Measurements from ENCODE around the gene SEPTIN12.
"Not testable (repeated sequence)": the region's sequence is repeated elsewhere in the genome, so short reads cannot be mapped to it uniquely, and the experiment has no call there.

SEPTIN12 gene

DNA sequence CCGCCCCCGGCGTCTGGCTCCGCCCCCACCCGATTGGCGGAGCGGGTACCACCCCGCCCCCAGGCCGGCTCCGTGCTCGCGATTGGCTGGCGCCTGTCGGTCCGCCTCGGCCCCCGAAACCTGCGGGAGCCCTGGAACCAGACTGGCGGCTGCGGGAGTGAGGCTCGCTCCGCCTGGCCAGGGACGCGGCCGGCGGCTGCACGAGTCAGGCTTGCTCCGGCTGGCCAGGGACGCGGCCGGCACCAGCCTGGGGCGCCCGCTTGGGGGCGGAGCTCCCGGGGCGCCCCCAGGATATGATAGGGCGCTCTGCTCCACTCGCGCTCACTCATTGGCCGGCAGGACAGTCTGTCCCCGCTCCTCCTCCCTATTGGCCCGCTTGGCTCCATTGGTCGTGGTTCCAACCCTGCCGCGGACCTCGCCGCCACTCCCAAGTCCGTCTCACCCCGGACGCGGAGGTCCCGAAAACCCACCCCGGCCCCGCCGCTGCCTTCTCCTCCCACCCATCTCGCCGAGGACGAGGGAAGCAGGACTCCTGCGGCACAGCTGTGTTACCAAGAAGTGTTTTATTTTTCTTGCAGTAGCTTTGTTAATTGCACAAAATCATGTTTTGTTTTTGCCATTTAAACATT is 14.6 kb upstream of the SEPTIN12 start:
- DNase-seq = peak; percentile 81 to 91 (median 84)

DNA sequence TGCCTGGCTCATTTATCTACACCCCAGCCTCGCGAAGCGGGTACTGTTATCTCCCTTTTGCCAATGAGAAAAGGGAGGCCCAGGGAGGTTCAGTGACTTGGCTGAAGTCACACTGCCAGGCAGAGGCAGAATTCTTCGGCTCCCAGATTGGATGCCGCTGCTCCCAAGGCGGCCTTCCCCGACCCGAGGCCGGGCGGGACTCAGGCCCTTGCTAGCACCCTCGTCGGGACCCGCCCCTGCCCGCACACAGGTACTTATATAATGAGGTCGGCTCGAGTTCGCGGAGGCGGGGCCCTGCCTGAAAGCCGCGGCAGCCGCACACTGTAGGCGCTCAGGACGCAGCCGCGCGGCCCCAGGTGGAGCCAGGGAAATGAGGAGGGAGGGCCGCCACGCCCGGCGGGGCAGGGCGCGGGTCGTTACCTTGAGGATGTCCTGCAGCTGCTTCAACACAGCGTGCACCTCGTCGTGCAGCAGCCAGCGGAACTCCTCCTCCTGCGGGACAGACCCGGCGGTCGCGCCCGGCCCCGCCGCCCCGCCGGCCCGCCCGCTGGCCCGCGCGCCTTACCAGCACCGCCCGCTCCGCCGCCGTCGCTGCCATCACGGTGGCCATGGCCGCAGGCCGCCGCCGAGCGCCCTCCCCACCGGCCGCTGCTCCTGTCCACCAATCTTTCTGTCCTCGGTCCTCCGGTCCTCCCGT is 14.0 kb upstream of the SEPTIN12 start, which contains the start of gene ROGDI:
Gene ROGDI (minus strand): TSS at position 672 of the 697 bp plus-strand sequence. CDS start 62 bp downstream, at position 610.
- peak; percentile 59 to 85 (median 80) for DNase-seq

DNA sequence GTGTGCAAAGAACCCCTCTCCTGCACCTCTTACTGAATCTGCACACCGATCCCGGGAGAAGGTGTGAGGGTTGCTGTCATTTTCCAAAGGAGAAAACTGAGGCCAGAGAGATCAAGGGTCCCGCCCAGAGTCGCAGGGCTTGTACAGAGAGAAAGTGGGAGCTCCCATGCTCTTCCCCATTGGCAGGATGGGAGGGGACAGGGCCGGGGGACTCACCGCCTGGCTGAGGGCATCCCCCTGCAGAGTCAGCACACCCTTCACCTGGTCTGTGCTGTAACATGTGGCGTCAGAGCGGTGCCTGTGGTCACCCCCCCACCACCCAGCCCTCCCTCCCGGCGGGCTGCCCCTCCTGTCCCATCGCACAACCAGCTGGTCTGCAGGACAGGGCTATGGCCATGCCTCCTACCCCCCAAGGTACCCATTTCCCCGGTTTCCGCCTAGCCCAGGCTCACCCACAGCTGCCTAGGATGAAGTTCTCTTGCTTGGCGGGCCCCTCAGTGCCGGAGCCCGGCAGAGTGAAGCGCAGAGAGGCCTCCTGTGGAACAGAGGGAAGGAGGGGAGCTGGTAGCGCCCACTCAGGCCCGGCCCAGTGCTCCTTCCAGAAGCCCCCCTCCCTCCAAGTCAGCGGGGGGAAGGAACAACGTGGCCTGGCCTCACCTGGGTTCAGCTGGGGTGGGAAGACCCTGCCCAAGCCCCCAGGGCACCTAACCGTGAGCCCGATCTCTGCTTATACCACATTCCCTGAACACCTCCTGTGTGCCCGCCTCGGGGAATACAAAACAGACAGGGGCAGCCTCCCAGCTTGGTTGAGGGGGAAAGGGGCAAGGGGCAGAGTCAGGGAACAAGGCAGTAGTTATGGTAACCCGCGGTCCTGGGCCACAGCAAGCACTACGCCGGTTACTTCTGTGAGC is 13.2 kb upstream of the SEPTIN12 start:
- DNase-seq = no peak

DNA sequence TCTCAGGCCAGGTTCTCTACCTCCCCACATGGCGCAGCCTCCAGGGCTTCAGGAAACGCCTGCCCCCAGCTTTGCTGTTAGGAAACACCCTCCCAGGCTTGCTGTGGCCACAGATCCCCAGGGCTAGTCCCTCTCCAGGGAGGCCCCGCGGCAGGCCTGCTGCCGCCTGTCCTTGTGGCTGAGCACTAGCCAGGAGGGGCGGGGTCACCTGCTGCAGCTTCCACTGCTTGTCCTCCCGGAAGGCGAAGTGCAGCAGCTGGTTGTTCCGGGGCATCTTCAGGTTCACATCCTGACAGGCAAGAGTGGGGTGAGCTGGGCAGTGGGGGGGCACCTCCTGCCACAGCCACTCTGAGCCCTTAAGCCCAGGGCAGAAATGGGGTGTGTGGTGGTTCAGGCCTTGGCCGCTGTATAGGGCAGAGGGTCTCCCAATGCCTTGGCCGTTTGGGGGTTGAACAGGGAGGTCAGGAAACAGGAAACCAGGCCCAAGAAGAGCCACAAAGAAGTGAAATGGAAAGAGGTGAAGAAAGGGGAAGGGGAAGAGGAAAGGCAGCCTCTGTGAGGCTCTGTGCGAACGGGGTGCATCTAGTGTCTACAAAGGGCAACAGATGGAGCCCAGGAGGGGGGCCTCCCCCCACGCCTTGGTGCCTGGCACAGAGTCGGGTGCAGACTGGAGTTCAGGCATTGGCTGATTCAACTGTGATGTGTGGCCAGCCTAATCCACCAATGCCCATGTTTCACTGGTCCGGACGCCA is 12.3 kb upstream of the SEPTIN12 start:
- no peak for DNase-seq

DNA sequence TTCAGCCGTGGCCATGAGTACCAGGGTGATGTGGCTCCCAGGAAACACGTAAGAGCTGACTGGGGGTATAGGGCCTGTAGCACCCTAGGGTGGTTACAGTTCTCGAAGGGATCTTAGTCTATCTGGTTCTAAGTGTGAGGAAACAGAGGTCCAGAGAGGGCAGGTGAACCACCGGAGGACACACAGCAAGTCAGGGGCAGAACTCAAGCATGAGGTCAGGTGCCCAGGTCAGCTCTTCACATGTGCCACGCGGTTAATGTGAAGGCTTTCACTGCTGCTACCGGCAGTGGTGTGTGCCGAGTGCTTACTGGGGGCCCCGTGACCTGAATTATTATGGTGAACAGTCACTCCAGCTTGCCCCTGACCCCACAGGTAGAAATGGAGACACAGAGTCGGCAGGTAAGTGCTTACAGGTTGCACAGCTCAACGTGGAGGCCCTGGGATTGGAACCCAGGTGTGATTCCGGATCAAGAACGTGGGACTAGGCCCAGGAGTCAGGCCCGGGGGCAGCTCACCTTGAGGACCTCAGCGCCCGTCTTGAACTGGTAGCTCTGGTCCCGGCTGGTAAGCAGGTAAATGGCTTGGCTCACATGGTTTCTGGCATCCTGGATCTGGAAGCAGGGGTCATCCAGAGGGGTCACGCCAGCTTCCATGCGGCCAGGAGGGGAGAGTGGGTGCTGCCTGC is 11.2 kb upstream of the SEPTIN12 start:
- DNase-seq = no peak

DNA sequence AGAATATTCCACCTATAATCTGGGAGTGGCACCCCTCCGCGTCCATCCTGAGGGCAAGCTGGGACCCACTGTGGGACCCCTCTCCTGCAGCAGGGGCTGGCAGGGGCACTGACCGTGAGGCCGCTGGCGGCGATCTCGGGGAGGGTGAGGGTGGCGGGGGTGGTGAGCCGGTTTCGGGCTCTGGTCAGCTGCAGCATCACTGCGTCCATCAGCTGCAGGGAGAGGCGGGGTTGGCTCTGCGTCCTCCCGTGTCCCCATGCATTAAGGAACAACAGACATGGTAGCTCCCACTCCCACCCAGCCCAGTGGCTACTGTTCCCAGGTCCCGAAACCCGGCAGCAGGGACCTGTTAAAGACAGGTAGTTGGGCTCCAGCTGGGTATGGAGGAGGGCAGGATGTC is 10.3 kb upstream of the SEPTIN12 start:
- DNase-seq = no peak

DNA sequence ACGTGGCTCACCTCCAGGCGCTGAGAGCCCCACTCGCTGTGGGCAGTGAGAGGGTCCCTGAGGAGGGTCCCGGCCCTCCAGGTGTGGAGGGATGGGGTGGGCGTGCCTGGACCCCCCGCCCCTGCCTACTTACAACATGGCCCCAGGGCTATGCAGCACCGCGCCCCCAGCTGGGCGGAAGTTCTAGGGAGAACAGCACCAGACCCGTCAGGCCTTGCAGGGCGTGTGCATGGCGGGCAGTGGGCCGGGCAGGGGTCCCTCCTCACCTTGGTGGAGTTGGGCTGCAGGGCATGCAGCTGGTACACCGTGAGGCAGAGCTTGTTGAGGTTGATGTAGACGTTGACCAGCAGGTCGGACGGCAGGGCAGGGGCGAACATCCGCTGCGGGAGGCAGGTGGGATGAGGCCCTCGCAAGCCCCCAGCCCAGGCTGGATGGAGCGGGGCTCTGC is 9.7 kb upstream of the SEPTIN12 start:
- no peak for DNase-seq

DNA sequence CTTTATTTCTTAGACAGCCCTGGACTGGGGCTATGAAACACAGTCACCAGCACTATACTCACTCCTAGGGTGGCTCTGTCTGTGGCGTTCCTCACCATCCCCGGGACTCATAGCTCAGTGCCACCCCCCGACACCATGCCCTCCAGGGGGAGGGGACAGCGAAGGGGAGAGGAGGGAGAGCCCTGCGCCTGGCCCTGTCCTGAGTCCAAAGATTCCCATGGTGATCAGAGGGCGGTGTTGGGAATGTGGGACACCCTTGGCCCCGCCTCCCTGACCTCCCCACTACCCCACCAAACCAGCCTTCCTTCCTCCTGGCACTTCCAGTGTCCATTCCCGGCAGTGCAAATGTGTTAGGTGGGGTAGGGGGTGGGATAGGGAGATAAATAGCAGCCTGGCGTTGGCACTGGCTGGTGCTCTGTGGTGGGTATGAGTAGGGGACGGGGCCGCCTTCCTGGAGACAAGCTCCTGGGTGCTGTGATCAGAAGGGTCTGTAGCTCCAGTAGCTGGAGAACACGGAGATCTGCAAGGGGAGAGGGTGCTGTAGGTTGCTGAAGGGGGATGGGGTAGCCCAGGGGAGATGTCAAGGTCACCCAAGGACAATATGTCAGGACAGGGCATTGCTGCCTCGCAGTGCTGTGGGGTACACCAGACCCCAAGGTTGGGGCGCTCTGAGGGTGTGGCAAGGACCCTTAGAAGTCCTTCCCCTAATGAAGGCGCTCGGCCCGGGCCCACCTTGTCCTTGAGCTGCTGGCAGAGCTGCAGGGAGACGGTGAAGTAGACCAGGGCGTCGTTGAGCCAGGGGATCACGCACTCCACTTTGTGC is 9.0 kb upstream of the SEPTIN12 start:
- no peak for DNase-seq

DNA sequence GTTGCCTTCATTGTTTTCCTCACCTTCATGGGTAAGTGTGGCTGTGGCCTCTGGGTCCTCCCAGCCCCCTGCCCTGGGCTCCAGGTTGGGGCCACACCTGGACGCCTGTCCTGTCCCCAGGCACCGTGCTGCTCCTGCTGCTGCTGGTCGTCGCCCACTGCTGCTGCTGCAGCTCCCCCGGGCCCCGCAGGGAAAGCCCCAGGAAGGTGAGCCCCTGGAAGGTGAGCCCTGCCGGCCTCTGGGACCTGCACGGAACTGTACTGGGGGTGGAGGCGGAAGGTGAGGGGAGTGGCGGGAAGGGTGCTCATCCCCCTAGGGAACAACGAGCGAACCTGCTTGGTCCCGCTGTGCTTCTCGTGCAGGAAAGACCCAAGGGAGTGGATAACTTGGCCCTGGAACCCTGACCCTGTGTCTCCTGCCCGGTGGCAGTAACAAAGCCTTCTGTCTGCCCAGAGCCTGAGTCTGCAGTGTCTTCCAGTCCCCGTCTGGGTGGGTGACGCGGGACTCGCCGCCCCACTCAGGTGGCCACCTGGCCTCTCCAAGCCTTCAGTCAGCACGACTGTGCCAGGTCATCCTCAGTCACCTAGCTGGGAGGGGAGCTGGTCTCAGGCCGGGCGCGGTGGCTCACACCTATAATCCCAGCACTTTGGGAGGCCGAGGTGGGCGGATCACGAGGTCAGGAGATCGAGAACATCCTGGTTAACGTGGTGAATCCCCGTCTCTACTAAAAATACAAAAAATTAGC is 7.9 kb upstream of the SEPTIN12 start:
- no peak for DNase-seq

DNA sequence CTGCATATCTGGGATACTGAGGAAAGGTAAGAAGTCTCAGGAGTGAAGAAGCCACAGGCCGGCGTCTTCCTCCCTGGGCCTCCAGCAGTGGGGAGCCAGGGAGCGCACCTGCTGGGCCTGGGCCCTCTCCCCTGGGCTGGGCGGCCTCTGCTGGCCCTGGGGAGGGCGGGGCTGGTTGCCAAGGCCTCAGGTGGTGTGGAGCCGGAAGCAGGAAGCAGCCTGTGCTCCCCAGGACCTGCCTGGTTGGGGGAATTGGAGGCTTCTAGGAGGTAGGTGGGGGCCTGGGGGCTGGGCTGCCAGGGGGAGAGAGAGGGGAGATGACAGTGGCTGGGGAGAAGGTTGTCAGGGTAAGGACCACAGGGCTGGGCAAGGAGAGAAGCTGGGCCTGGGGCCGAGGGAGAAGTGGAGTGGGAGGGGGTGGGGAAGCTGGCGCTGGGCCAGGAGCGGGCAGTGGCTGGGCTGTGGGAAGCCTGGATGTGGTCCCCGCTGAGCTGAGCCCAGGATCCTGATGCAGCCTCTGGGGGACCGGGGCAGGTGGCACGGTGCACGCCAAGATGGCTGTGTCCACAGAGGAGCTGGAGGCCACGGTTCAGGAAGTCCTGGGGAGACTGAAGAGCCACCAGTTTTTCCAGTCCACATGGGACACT is 7.2 kb upstream of the SEPTIN12 start, which contains the start of gene SMIM22:
Gene SMIM22 (plus strand): TSS at position 189 of the 647 bp plus-strand sequence. CDS start 366 bp downstream, at position 555.
- DNase-seq = no peak

DNA sequence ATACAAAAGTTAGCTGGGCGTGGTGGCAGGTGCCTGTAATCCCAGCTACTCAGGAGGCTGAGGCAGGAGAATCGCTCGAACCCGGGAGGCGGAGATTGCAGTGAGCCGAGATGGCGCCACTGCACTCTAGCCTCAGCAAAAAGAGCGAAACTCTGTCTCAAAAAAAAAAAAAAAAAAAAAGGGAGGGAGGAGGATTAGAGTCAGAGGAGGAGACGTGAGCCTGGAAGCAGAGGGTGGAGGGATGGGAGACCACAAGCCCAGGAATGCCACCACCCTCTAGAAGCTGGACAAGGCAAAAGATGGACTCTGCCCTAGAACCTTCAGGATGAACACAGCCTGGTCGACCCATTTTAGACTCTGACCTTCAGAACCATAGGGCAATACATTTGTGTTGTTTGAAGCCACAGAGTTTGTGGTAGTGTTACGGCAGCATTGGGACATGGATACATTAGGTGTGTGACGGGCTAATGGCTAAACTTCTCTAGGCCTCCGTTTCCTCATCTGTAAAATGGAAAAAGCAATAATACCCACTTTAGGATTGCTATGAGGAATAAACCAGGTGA is 4.9 kb upstream of the SEPTIN12 start:
- DNase-seq = no peak

DNA sequence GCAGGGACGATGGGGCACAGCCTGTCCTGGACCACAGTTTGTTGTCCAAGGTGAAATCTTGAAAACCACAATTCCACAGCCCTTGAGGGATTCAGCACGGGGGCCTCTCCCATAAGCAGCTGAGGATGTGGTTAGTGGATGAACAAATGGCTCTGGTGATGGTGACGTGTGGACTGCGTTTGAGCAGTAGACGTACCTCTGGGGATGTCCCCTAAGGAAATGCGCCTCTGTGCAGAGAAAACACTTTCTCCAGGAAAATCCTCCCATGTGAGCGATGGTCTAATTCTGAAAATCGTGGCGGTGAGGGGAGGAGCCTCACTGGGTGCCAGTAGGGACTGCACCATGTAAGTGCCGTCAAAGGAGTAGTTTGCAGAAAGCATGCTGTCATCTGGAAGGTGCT is 2.7 kb upstream of the SEPTIN12 start:
- no peak for DNase-seq

DNA sequence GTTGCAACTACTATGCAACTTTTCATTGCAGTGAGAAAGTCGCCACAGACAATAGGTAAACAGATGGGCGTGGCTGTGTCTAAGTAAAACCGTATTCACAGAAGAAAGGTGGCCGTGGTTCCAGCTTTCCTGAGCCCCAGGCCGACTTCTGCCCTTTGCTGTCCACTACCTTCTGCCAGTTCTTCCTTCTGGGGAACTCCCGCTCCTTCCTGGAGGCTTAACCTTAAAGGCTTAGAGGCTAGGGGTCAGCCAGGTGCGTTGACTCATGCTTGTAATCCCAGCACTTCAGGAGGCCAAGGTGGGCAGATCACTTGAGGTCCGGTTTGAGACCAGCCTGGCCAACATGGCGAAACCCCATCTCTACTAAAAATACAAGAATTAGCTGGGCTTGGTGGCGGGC is 2.1 kb upstream of the SEPTIN12 start:
- DNase-seq = no peak

DNA sequence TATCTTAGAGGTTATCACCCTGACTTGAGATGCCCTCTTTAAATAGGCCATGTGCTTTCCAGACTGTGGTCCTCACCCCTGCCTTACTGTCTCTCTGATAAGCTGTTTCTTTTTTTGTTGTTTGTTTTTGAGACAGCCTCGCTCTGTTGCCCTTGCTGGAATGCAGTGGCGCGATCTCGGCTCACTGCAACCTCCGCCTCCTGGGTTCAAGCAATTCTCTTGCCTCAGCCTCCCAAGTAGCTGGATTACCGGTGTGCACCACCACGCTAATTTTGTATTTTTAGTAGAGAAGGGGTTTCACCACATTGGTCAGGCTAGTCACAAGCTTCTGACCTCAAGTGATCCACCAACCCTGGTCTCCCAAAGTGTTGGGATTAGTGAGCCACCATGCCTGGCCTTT is 765 bp upstream of the SEPTIN12 start:
- no peak for DNase-seq

DNA sequence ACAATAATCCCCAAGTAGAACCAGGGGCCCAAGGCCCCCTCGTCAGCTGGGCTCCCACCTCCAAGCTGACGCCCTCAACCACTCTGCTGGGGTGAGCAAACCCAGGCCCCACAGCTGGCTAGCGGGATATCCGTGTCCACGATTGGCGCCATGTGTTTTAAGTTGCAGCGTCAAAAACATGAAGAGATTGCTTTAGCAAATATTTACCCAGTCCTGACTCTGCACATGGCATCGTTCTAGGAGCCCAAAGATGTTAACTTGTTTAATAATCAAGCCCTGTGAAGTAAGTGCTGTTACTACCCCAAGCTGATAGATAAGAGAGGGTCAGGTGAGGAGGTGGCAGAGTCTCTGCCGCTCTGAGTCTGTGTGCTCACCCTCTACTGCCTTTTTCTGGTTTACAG is 344 bp upstream of the SEPTIN12 start:
- DNase-seq = no peak

DNA sequence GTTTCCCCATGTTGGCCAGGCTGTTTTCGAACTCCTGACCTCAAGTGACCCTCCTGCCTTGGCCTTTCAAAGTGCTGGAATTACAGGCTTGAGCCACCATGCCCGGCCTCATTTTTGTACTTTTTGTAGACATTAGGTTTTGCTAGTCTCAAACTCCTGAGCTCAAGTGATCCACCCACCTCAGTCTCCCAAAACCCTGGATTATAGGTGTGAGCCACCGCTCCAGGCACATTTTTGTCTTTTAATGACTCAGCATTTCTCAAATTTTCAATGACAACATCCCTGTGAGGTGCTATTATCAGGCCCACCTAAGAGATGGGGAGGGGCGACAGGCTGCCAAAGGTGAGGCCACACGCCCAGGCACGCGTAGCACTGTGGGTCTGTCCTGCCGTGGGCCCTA is 1.1 kb downstream of the SEPTIN12 start:
- no peak for DNase-seq

DNA sequence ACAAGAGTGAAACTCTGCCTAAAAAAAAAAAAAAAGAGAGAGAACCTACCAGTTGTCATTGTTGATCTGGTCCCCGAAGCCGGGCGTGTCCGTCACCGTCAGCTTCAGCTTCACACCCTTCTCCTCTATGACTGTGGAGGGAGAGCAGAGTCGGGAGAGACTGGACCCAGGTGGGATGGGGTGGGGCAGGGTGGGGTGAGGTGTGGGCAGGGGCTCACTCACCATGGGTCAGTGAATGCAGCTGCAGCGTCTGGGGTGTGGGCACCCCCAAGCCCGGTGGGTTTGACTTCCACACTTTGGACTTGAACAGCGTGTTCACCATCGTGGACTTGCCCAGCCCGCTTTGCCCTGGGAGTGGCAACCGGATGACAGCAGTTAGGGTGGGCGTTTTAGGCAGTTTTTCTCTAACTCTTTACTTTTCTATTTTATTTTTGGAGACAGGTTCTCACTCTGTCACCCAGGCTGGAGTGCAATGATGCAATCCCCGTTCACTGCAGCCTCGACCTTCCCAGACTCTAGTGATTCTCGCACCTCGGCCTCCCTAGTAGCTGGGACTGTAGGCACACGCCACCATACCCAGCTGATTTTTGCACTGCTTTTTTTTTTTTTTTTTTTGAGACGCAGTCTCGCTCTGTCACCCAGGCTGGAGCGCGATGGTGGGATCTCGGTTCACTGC is 2.2 kb downstream of the SEPTIN12 start:
- DNase-seq = no peak

DNA sequence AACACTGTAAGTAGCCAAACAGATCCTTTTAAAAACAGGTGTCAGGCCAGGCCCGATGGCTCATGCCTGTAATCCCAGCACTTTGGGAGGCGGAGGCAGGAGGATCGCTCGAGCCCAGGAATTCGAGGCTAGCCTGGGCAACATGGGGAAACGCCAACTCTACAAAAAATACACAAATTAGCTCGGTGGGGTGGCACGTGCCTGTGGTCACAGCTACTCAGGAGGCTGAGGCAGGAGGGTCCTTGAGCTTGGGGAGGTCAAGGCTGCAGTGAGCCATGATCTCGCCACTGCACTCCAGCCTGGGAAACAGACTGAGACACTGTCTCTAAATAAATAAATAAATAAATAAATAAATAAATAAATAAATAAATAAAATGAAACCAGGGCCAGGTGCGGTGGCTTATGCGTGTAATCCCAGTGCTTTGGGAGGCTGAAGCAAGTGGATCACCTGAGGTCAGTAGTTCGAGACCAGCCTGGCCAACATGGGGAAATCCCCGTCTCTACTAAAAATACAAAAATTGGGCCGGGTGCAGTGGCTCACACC is 3.6 kb downstream of the SEPTIN12 start:
- DNase-seq = not testable (repeated sequence)

All from T-helper 2 cell (primary cell).